NT2/D1 (cell line): ENCODE results near the gene FUBP3.
"Not testable (repeated sequence)": the region's sequence is repeated elsewhere in the genome, so short reads cannot be mapped to it uniquely, and the experiment has no call there.

ENCODE experiments used
- DNase-seq: peaks from one replicate; pipeline ENCODE4 v3.0.0-alpha.2; 2011; ENCODE audit warnings: low read depth, low spot score
- H3K27me3 ChIP-seq: 2 replicates; pipeline ENCODE4 v1.6.0; 2011; ENCODE audit warnings: mild to moderate bottlenecking; ENCODE audit not compliant: insufficient read length, insufficient read depth
- H3K36me3 ChIP-seq: 2 replicates; pipeline ENCODE4 v1.6.1; 2011; ENCODE audit warnings: mild to moderate bottlenecking, low read length, mixed read lengths; ENCODE audit not compliant: insufficient read depth, insufficient read length
- H3K4me1 ChIP-seq: 2 replicates; pipeline ENCODE4 v1.5.1; 2011; ENCODE audit not compliant: insufficient read depth, insufficient read length
- H3K4me3 ChIP-seq: 2 replicates; pipeline ENCODE4 v1.5.1; 2011; ENCODE audit warnings: low read depth; ENCODE audit not compliant: insufficient read length
- H3K9ac ChIP-seq: 2 replicates; pipeline ENCODE4 v1.6.0; 2011; ENCODE audit warnings: low read depth; ENCODE audit not compliant: insufficient read length
- H3K9me3 ChIP-seq: 2 replicates; pipeline ENCODE4 v1.5.1; 2011; ENCODE audit warnings: mild to moderate bottlenecking, low read length; ENCODE audit not compliant: insufficient read depth
- SUZ12 ChIP-seq: IDR thresholded peaks from 2 replicates; pipeline ENCODE4 v1.6.1; 2011; ENCODE audit not compliant: insufficient read length, insufficient read depth; ENCODE audit errors: extremely low read depth
- YY1 ChIP-seq: IDR thresholded peaks from 2 replicates; pipeline ENCODE4 v1.6.1; 2011; ENCODE audit not compliant: insufficient read length, insufficient read depth
- ZNF274 ChIP-seq: IDR thresholded peaks from 2 replicates; pipeline ENCODE4 v1.6.1; 2011; ENCODE audit warnings: mild to moderate bottlenecking, low read depth, low read length

Gene FUBP3

GRCh38 chr9:130556396-130557076, 22.8 kb upstream of the FUBP3 start:
- Histone ChIP-seq H3K4me3 (no peak overlapping the region), H3K4me1 (peaks cover 8% of the 10 kb centered on the region), H3K9me3 (no peaks in the 10 kb centered on the region), H3K36me3 (no peaks in the 10 kb centered on the region), H3K27me3 (no peaks in the 10 kb centered on the region), H3K9ac (no peak overlapping the region)
- TF ChIP-seq SUZ12 (no peak), YY1 (no peak), ZNF274 (no peak)
- DNase-seq: no peak

GRCh38 chr9:130557077-130557468, 22.3 kb upstream of the FUBP3 start:
- Histone ChIP-seq H3K27me3 (no peaks in the 10 kb centered on the region), H3K9ac (no peak overlapping the region), H3K9me3 (no peaks in the 10 kb centered on the region), H3K4me1 (peaks cover 8% of the 10 kb centered on the region), H3K4me3 (no peak overlapping the region), H3K36me3 (no peaks in the 10 kb centered on the region)
- DNase-seq: no peak
- no peak for TF ChIP-seq SUZ12
- no peak for TF ChIP-seq YY1
- TF ChIP-seq ZNF274: no peak

DNA sequence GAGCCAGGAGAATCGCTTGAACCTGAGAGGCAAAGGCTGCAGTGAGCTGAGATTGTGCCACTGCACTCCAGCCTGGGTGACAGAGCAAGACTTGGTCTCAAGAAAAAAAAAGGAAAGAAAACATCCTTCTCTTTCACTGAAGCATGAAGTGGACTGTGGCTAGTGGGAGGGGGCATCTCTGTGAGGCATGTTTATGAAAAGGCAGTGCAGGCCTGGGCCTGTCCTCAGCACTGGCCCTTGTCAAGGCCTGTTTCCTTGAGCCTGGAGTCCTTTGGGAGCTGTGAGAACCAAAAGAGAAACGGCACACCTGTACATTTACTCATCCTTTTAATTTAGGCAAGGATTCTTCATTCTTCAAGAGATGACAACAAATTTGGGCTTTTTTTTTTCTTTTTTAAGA, 18.3 kb upstream of the FUBP3 start:
- Histone ChIP-seq H3K36me3 (no peaks in the 10 kb centered on the region), H3K9me3 (no peaks in the 10 kb centered on the region), H3K4me1 (peaks cover 5% of the 10 kb centered on the region), H3K27me3 (no peaks in the 10 kb centered on the region), H3K9ac (no peak overlapping the region), H3K4me3 (no peak overlapping the region)
- TF ChIP-seq YY1 (no peak), ZNF274 (no peak)
- no peak for DNase-seq

DNA sequence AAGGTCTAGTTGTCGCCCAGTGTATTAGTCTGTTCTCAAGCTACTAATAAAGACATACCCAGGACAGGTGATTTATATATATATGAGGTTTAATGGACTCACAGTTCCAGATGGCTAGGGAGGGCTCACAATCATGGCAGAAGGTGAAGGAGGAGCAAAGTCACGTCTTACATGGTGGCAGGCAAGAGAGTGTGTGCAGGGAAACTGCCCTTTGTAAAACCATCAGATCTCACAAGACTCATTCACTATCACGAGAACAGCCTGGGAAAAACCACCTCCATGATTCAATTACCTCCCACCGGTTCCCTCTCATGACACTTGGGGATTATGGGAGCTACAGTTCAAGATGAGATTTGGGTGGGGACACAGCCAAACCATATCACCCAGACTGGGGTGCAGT, 16.9 kb upstream of the FUBP3 start:
- not testable (repeated sequence) for H3K27me3 ChIP-seq, H3K4me1 ChIP-seq, H3K9me3 ChIP-seq, DNase-seq, H3K4me3 ChIP-seq, H3K36me3 ChIP-seq, H3K9ac ChIP-seq

DNA sequence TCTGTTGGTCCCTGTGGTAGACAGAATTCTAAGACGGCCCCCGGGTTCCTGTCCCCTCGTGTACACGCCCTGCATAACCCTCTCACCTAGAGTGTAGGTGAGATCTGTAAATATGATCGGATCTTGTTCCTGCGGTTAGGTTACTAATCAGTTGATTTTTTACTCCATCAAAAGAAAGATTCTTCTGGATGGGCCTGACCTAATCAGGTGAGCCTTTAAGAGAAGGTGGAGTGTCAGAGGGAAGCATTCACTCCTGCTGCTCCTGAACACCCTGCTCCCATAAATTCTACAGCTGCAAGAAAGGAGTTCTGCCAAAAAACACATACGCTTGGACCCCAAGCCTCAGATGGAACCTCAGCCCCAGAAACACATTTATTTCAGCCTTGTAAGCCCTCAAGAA, 15.6 kb upstream of the FUBP3 start:
- TF ChIP-seq YY1: no peak
- TF ChIP-seq SUZ12: no peak
- no peak for TF ChIP-seq ZNF274
- Histone ChIP-seq H3K27me3 (no peaks in the 10 kb centered on the region), H3K4me1 (no peaks in the 10 kb centered on the region)

DNA sequence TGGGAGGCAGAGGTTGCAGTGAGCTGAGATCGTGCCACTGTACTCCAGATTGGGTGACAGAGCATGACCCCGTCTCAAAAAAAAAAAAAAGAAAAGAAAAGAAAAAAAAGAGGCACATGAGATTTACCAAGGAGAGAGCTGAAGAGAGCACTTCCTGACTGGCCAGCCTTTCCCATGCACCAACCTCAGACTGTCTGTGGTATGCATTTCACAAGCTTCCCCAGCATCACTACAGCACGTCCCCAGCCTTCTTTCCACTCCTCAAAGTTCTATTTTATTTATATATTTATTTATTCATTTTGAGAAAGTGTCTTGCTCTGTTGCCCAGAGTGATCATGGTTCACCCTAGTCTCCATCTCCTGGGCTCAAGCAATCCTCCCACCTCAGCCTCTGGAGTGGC, 13.6 kb upstream of the FUBP3 start:
- no peaks in the 10 kb centered on the region for H3K36me3 ChIP-seq
- H3K9ac ChIP-seq: no peak overlapping the region
- H3K27me3 ChIP-seq: no peaks in the 10 kb centered on the region
- TF ChIP-seq ZNF274 (no peak), SUZ12 (no peak), YY1 (no peak)
- H3K9me3 ChIP-seq: no peaks in the 10 kb centered on the region
- H3K4me3 ChIP-seq: no peak overlapping the region
- no peaks in the 10 kb centered on the region for H3K4me1 ChIP-seq
- DNase-seq: no peak

More for the DNA sequence above, 15.6 kb upstream of the FUBP3 start:
- no peak overlapping the region for H3K4me3 ChIP-seq
- no peak overlapping the region for H3K9ac ChIP-seq
- H3K36me3 ChIP-seq: no peaks in the 10 kb centered on the region
- DNase-seq: no peak
- no peaks in the 10 kb centered on the region for H3K9me3 ChIP-seq

GRCh38 chr9:130570208-130570607, 9.2 kb upstream of the FUBP3 start:
- TF ChIP-seq SUZ12: no peak
- TF ChIP-seq YY1: no peak
- TF ChIP-seq ZNF274: no peak
- Histone ChIP-seq H3K4me3 (no peak overlapping the region), H3K36me3 (no peaks in the 10 kb centered on the region), H3K9me3 (no peaks in the 10 kb centered on the region), H3K27me3 (no peaks in the 10 kb centered on the region), H3K9ac (no peak overlapping the region), H3K4me1 (no peaks in the 10 kb centered on the region)
- DNase-seq: no peak

GRCh38 chr9:130575514-130575913, 3.9 kb upstream of the FUBP3 start:
- Histone ChIP-seq H3K27me3 (no peaks in the 10 kb centered on the region), H3K36me3 (peaks cover 1% of the 10 kb centered on the region), H3K4me3 (no peak overlapping the region), H3K9me3 (no peaks in the 10 kb centered on the region), H3K9ac (no peak overlapping the region), H3K4me1 (no peaks in the 10 kb centered on the region)
- no peak for DNase-seq
- no peak for TF ChIP-seq SUZ12
- TF ChIP-seq YY1: no peak
- no peak for TF ChIP-seq ZNF274

DNA sequence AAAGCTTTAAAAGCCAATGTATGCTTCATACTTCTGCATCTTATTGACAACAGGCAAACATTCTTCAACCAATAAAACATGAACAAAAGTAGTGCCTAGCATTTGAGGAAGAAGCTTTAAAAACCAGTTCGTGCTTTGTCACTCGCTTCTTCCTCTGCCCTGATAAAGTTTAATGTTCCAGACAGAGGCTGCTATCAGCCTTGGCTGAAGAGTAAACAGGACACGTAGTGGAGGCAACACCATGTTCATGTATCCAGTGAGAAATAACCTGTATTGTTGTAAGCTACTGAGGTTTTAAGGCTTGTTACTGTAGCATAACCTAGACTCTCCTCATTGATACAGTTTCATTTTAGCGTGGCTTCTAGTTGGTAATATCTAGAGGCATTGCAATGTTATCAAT, 3.2 kb upstream of the FUBP3 start:
- no peak for TF ChIP-seq SUZ12
- no peak for TF ChIP-seq ZNF274
- no peak for TF ChIP-seq YY1
- Histone ChIP-seq H3K27me3 (no peaks in the 10 kb centered on the region), H3K9me3 (no peaks in the 10 kb centered on the region), H3K4me1 (no peaks in the 10 kb centered on the region), H3K4me3 (no peak overlapping the region), H3K36me3 (peaks cover 8% of the 10 kb centered on the region), H3K9ac (no peak overlapping the region)
- no peak for DNase-seq
